Retinal pigment epithelial cell (primary cell): ENCODE measurements around the gene AJAP1.

Experiments used
- DNase-seq: peaks from one replicate; pipeline ENCODE4 v3.0.0-alpha.2; 2010; ENCODE audit warnings: low read depth
- H3K4me3 ChIP-seq: 2 replicates; pipeline ENCODE4 v1.5.1; 2011; ENCODE audit warnings: mild to moderate bottlenecking, low read length, control low read depth, moderate library complexity
- TF ChIP-seq, protein P1 (sequence below): conservative IDR thresholded peaks from 2 replicates; pipeline ENCODE4 v1.5.1; 2011; ENCODE audit warnings: low read depth, low read length, control low read depth, inconsistent platforms

The AJAP1 gene

DNA sequence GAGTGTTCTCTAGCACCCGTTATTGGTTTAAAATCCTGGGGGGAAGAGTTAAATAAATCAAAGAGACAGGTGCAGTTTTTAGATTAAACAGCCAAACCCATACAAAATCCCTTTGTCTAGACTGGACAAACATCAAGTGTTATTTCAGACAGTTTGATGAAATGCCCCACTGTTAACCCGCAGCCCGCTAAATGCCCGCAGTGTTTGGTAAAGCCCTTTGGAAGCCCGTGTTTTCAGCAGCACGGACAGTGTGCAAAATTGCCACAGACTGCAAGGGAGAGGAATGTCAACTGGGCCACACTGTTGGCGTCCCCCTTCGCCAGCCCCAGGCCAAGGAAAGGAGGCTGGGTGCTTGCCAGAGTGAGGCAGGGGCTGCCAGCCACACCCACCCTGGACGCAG lies 26.6 kb downstream of the AJAP1 start:
- TF ChIP-seq, protein P1, sequence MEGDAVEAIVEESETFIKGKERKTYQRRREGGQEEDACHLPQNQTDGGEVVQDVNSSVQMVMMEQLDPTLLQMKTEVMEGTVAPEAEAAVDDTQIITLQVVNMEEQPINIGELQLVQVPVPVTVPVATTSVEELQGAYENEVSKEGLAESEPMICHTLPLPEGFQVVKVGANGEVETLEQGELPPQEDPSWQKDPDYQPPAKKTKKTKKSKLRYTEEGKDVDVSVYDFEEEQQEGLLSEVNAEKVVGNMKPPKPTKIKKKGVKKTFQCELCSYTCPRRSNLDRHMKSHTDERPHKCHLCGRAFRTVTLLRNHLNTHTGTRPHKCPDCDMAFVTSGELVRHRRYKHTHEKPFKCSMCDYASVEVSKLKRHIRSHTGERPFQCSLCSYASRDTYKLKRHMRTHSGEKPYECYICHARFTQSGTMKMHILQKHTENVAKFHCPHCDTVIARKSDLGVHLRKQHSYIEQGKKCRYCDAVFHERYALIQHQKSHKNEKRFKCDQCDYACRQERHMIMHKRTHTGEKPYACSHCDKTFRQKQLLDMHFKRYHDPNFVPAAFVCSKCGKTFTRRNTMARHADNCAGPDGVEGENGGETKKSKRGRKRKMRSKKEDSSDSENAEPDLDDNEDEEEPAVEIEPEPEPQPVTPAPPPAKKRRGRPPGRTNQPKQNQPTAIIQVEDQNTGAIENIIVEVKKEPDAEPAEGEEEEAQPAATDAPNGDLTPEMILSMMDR: no peak
- DNase-seq: no peak
- H3K4me3 ChIP-seq: no peak overlapping the region

- TF ChIP-seq, protein P1: no peak
- H3K4me3 ChIP-seq: no peak overlapping the region
- DNase-seq: no peak
These were observed 28.3 kb downstream of the AJAP1 start for GRCh38 chr1:4682607-4683220.

DNA sequence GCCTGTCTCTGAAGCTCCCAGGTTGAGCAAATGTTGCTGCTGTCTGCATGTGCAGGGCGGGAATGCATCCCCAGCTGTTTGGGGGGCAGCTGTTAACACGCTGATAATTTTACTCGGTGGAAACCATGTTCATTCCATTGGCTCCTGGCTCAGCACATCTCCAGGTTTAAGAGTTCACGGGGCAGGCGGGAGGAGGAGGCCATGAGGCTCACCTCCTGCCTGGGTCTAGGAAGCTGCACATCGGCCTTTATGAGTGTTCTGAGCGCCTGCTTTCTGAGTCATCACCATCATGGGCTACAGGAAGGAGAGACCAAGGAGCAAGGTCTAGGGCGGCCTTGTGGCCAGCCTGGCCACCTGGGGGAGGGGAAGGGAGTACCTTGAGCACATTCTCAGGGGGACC lies 29.7 kb downstream of the AJAP1 start:
- TF ChIP-seq, protein P1: no peak
- no peak for DNase-seq
- no peak overlapping the region for H3K4me3 ChIP-seq

DNA sequence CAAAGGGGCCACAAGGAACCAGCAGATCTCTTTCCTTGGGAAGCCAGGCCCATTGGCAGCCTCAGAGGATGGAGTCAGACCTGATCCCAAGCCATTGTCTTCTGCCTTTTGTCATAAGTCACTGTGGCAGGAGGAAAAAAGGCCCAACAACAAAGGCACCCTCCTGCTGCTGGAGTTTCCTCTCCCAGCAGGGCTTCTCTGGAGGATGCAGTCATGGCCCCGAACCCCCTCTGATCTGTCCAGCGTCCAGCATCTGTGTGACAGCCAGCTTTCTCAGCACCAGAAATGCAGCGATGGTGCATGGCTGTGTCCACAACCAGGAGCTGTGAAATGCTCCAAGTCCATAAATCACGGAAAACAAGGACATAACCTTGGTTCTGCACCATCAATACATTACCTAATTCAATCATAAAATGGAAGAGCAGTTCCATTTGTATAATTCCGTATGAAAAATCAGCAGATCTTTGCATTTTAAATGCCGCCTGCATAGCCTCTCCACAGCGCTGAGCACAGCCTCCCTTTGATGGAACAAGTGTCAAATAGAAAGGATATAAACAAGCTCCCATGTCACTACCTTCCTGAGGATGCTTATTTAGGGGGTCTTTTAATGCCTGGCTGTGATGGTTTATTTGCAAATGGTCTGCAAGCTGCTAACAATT lies 30.6 kb downstream of the AJAP1 start:
- TF ChIP-seq, protein P1: no peak
- H3K4me3 ChIP-seq: no peak overlapping the region
- DNase-seq: no peak

GRCh38 chr1:4685523-4685865 lies 31.1 kb downstream of the AJAP1 start:
- TF ChIP-seq, protein P1: no peak
- H3K4me3 ChIP-seq: no peak overlapping the region
- no peak for DNase-seq

- DNase-seq: no peak
- TF ChIP-seq, protein P1: no peak
These were observed 33.5 kb downstream of the AJAP1 start for GRCh38 chr1:4687943-4688342.

GRCh38 chr1:4689271-4689935 lies 35.0 kb downstream of the AJAP1 start:
- TF ChIP-seq, protein P1: no peak
- DNase-seq: no peak
- no peak overlapping the region for H3K4me3 ChIP-seq

More at GRCh38 chr1:4687943-4688342, 33.5 kb downstream of the AJAP1 start:
- no peak overlapping the region for H3K4me3 ChIP-seq
